Adrenal gland (tissue), 5 donors: Measurements from ENCODE around the gene UVRAG.

Experiments
- CTCF ChIP-seq, 6 experiments: fragments of 450-650 bp in 4 of 6; fragments of 200-600 bp in 2 of 6; sonication (generic) in 1 of 6; IDR thresholded peaks; 1 replicate in 5 of 6; 2 replicates in 1 of 6; pipeline versions ENCODE4 v1.5.1 to v1.8.0; 2016 to 2021; ENCODE audit warnings: antibody characterized with exemption in 6 of 6, mild to moderate bottlenecking in 2 of 6, moderate library complexity in 1 of 6
- POLR2A ChIP-seq, 2 donors: fragments of 450-650 bp; IDR thresholded peaks; one replicate each; pipeline ENCODE4 v1.6.1; 2017; ENCODE audit warnings: antibody characterized with exemption in 2 of 2, mild to moderate bottlenecking in 2 of 2, moderate library complexity in 1 of 2
- donor health status: DM: no; HTN: no; CAD: no.

GRCh38 chr11:75810637-75811390 lies 4.2 kb upstream of the UVRAG start:
- TF ChIP-seq CTCF (IDR thresholded peaks at IDR 0.05) = no peak
- TF ChIP-seq POLR2A (IDR thresholded peaks at IDR 0.05) = no peak
